H9 (cell line): ENCODE measurements around the gene CYP27A1. TPM values are rescaled to one million over a fixed set of nuclear protein-coding genes. Genes with fewer than 3 reads are reported as not detected.
A peak's percentile ranks its signal among the peaks of the same experiment; 100 is the strongest.

Source experiments
- DNase-seq: peaks from one replicate; pipeline ENCODE4 v3.0.0-alpha.2; 2017
- H2AFZ ChIP-seq: one replicate; pipeline ENCODE4 v1.6.1; 2013; ENCODE audit warnings: mild to moderate bottlenecking, low read length, control low read depth, moderate library complexity
- H2AK5ac ChIP-seq: 2 replicates; pipeline ENCODE4 v1.6.1; 2013; ENCODE audit warnings: low read length, control low read depth, mixed read lengths; ENCODE audit not compliant: insufficient read length
- H2BK120ac ChIP-seq: one replicate; pipeline ENCODE4 v1.6.1; 2013; ENCODE audit warnings: low read depth, mild to moderate bottlenecking, low read length, control low read depth, inconsistent platforms; ENCODE audit not compliant: poor library complexity, severe bottlenecking
- H2BK12ac ChIP-seq: 2 replicates; pipeline ENCODE4 v1.6.1; 2013; ENCODE audit warnings: low read length, control low read depth, mixed read lengths, low read depth; ENCODE audit not compliant: insufficient read length
- H2BK15ac ChIP-seq: 2 replicates; pipeline ENCODE4 v1.6.1; 2013; ENCODE audit warnings: low read depth, low read length, control low read depth
- H2BK20ac ChIP-seq: one replicate; pipeline ENCODE4 v1.6.1; 2013; ENCODE audit warnings: low read depth, mild to moderate bottlenecking, low read length, control low read depth, inconsistent platforms; ENCODE audit not compliant: poor library complexity, severe bottlenecking
- H2BK5ac ChIP-seq: 2 replicates; pipeline ENCODE4 v1.6.1; 2013; ENCODE audit warnings: low read length, control low read depth, mixed read lengths; ENCODE audit not compliant: insufficient read length
- H3K14ac ChIP-seq: 2 replicates; pipeline ENCODE4 v1.6.1; 2013; ENCODE audit warnings: low read length, control low read depth; ENCODE audit not compliant: insufficient read depth
- H3K18ac ChIP-seq: 2 replicates; pipeline ENCODE4 v1.6.1; 2013; ENCODE audit warnings: low read depth, mild to moderate bottlenecking, mixed read lengths, low read length, control low read depth; ENCODE audit not compliant: insufficient read length
- H3K23ac ChIP-seq: 2 replicates; pipeline ENCODE4 v1.6.1; 2013; ENCODE audit warnings: low read length, control low read depth, mixed read lengths, low read depth; ENCODE audit not compliant: insufficient read length
- H3K23me2 ChIP-seq: 2 replicates; pipeline ENCODE4 v1.6.1; 2013; ENCODE audit warnings: low read depth, mild to moderate bottlenecking, mixed read lengths, low read length, control low read depth; ENCODE audit not compliant: insufficient read length, poor library complexity, severe bottlenecking
- H3K27ac ChIP-seq: 2 replicates; pipeline ENCODE4 v1.5.1; 2013; ENCODE audit warnings: low read length, control low read depth, mixed read lengths, low read depth; ENCODE audit not compliant: insufficient read length
- H3K27me3 ChIP-seq: 2 replicates; pipeline ENCODE4 v1.6.1; 2013; ENCODE audit warnings: low read length, control low read depth, inconsistent platforms; ENCODE audit not compliant: insufficient read depth
- H3K4ac ChIP-seq: 2 replicates; pipeline ENCODE4 v1.6.1; 2013; ENCODE audit warnings: low read depth, mild to moderate bottlenecking, control low read depth, inconsistent platforms, low read length, moderate library complexity
- H3K4me1 ChIP-seq: 2 replicates; pipeline ENCODE4 v1.6.1; 2013; ENCODE audit warnings: low read length, control low read depth, inconsistent platforms; ENCODE audit not compliant: insufficient read depth
- H3K4me2 ChIP-seq: 2 replicates; pipeline ENCODE4 v1.6.1; 2013; ENCODE audit warnings: low read length, control low read depth, mixed read lengths; ENCODE audit not compliant: insufficient read length, insufficient read depth
- H3K56ac ChIP-seq: 2 replicates; pipeline ENCODE4 v1.6.1; 2013; ENCODE audit warnings: low read depth, mild to moderate bottlenecking, mixed read lengths, low read length, control low read depth; ENCODE audit not compliant: insufficient read length
- H3K79me1 ChIP-seq: 2 replicates; pipeline ENCODE4 v1.6.1; 2013; ENCODE audit warnings: low read depth, mild to moderate bottlenecking, moderate library complexity, low read length, control low read depth, inconsistent platforms; ENCODE audit not compliant: insufficient read depth, poor library complexity, severe bottlenecking
- H3K79me2 ChIP-seq: 2 replicates; pipeline ENCODE4 v1.6.1; 2013; ENCODE audit warnings: low read length, control low read depth, inconsistent platforms; ENCODE audit not compliant: insufficient read depth
- H3K9ac ChIP-seq: 2 replicates; pipeline ENCODE4 v1.6.1; 2013; ENCODE audit warnings: low read length, control low read depth, mixed read lengths; ENCODE audit not compliant: insufficient read length; ENCODE audit errors: extremely low read depth
- H3K9me3 ChIP-seq: one replicate; pipeline ENCODE4 v1.6.1; 2013; ENCODE audit warnings: low read depth, low read length, inconsistent platforms; ENCODE audit not compliant: control insufficient read depth
- H3T11ph ChIP-seq: one replicate; pipeline ENCODE4 v1.6.1; 2013; ENCODE audit warnings: mild to moderate bottlenecking, low read length, control low read depth, inconsistent platforms
- H4K20me1 ChIP-seq: one replicate; pipeline ENCODE4 v1.6.1; 2013; ENCODE audit not compliant: control insufficient read depth, insufficient read length, insufficient read depth
- H4K5ac ChIP-seq: 2 replicates; pipeline ENCODE4 v1.6.1; 2013; ENCODE audit warnings: low read depth, mild to moderate bottlenecking, mixed read lengths, low read length, control low read depth; ENCODE audit not compliant: insufficient read length
- H4K8ac ChIP-seq: replicated peaks from 2 replicates; pipeline ENCODE4 v1.6.1; 2013; ENCODE audit warnings: low read length, control low read depth, mixed read lengths, low read depth; ENCODE audit not compliant: insufficient read length
- H4K91ac ChIP-seq: 2 replicates; pipeline ENCODE4 v1.6.1; 2013; ENCODE audit warnings: low read depth, mild to moderate bottlenecking, moderate library complexity, mixed read lengths, low read length, control low read depth; ENCODE audit not compliant: insufficient read length
- H3K27ac Mint-ChIP-seq, 3 experiments: 2 replicates in 2 of 3; 3 replicates in 1 of 3; pipeline ENCODE4 v1.8.0; 2020 to 2021; ENCODE audit warnings: mixed read lengths in 3 of 3, mild to moderate bottlenecking in 1 of 3, moderate library complexity in 1 of 3
- H3K27me3 Mint-ChIP-seq: 2 replicates; pipeline ENCODE4 v1.8.0; 2021; ENCODE audit warnings: low read depth, mild to moderate bottlenecking, moderate library complexity, mixed read lengths
- H3K36me3 Mint-ChIP-seq, 3 experiments: 2 replicates in 2 of 3; 3 replicates in 1 of 3; pipeline ENCODE4 v1.8.0; 2020 to 2021; ENCODE audit warnings: low read depth in 3 of 3, mixed read lengths in 3 of 3; ENCODE audit not compliant: insufficient read depth in 1 of 3
- H3K4me1 Mint-ChIP-seq, 2 experiments: 2 replicates each; pipeline ENCODE4 v1.8.0; 2020; ENCODE audit warnings: mixed read lengths in 2 of 2
- H3K4me3 Mint-ChIP-seq, 2 experiments: 2 replicates in 1 of 2; 3 replicates in 1 of 2; pipeline ENCODE4 v1.8.0; 2020 to 2021; ENCODE audit warnings: mild to moderate bottlenecking in 2 of 2, mixed read lengths in 2 of 2, moderate library complexity in 1 of 2
- H3K9me3 Mint-ChIP-seq, 2 experiments: 2 replicates in 1 of 2; 3 replicates in 1 of 2; pipeline ENCODE4 v1.8.0; 2020; ENCODE audit warnings: mild to moderate bottlenecking in 2 of 2, mixed read lengths in 2 of 2, moderate library complexity in 1 of 2
- CTCF ChIP-seq: fragments of 200-600 bp; sonication (generic); conservative IDR thresholded peaks from 3 replicates; pipeline ENCODE4 v1.8.0; 2021; ENCODE audit warnings: antibody characterized with exemption, mild to moderate bottlenecking
- WGBS: extraction: QIAGEN DNeasy Blood & Tissue Kit; methylation state at CpG from one replicate; pipeline ENCODE4 v1.1.7; 2013; ENCODE audit warnings: missing lambda C conversion rate, low lambda C conversion rate, mixed read lengths; ENCODE audit not compliant: insufficient read length; ENCODE audit errors: extremely low coverage; 5-methylcytosine and 5-hydroxymethylcytosine counted together
- total RNA-seq: library from RNA; stranded (reverse); gene quantifications from 2 replicates; pipeline ENCODE4 v1.2.1, GENCODE V29; 2021

CYP27A1 gene
- total RNA-seq, 1 experiment from 2014 or later: 3.1 TPM

DNA sequence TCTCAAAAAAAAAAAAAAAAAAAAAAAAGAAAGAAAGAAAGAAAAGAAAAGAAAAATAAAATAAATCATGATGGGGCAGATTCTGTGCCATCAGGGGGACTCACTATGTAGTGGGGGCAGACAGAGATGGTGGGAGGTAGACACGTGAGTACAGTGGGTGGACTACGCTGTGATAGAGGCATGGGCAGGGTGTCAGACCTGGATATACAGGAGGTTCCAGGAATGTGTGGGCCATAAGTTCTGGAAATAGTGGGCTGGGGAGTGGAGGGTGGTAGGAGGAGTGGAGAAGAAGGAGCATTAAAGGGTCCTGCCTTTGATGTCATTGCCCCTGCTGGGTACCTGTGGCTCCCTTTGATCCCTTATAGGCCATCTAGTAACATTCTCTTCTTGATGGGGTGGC, 68.8 kb downstream of the CYP27A1 start:
- Histone ChIP-seq H4K20me1 (no peaks in the 10 kb centered on the region), H2BK120ac (no peak overlapping the region), H2BK15ac (no peak overlapping the region), H4K5ac (no peak overlapping the region), H3K18ac (peak overlapping the region; percentile 34), H4K91ac (no peak overlapping the region), H2BK5ac (no peak overlapping the region), H3K79me2 (no peaks in the 10 kb centered on the region), H3K4me2 (no peak overlapping the region), H3K27ac (no peak overlapping the region), H3K79me1 (no peaks in the 10 kb centered on the region), H2BK12ac (no peak overlapping the region), H2BK20ac (no peak overlapping the region), H3K23ac (no peak overlapping the region), H3K27me3 (peaks cover 25% of the 10 kb centered on the region), H3T11ph (no peak overlapping the region), H3K9ac (no peak overlapping the region), H3K4me1 (no peaks in the 10 kb centered on the region; the same call in 1 of the 2 replicates), H3K4ac (no peak overlapping the region), H2AFZ (no peak overlapping the region), H2AK5ac (no peak overlapping the region), H3K14ac (no peak overlapping the region), H3K23me2 (no peaks in the 10 kb centered on the region), H3K56ac (no peak overlapping the region), H4K8ac (no peak overlapping the region), H3K9me3 (no peaks in the 10 kb centered on the region)
- Mint-ChIP-seq H3K4me1 (peaks cover 20 to 26% of the 10 kb centered on the region in 2 experiments), H3K4me3 (no peak overlapping the region), H3K27ac (no peak overlapping the region), H3K9me3 (peaks cover 9 to 14% of the 10 kb centered on the region in 2 experiments), H3K36me3 (peaks cover 6 to 9% (median 8%) of the 10 kb centered on the region in 3 experiments; a peak in 5 of 7 replicates), H3K27me3 (peaks cover 48% of the 10 kb centered on the region)
- no CpG with 5 or more reads among the region's 2 CpGs for WGBS
- no peak for DNase-seq
- TF ChIP-seq CTCF: no peak
